H9 (cell line): Measurements from ENCODE around the gene PI16. TPM values are rescaled to one million over a fixed set of nuclear protein-coding genes. Genes with fewer than 3 reads are reported as not detected.
A peak's percentile ranks its signal among the peaks of the same experiment; 100 is the strongest.

ENCODE experiments used
- DNase-seq: peaks from one replicate; pipeline ENCODE4 v3.0.0-alpha.2; 2017
- H2AFZ ChIP-seq: one replicate; pipeline ENCODE4 v1.6.1; 2013; ENCODE audit warnings: mild to moderate bottlenecking, low read length, control low read depth, moderate library complexity
- H2AK5ac ChIP-seq: 2 replicates; pipeline ENCODE4 v1.6.1; 2013; ENCODE audit warnings: low read length, control low read depth, mixed read lengths; ENCODE audit not compliant: insufficient read length
- H2BK120ac ChIP-seq: one replicate; pipeline ENCODE4 v1.6.1; 2013; ENCODE audit warnings: low read depth, mild to moderate bottlenecking, low read length, control low read depth, inconsistent platforms; ENCODE audit not compliant: poor library complexity, severe bottlenecking
- H2BK12ac ChIP-seq: 2 replicates; pipeline ENCODE4 v1.6.1; 2013; ENCODE audit warnings: low read length, control low read depth, mixed read lengths, low read depth; ENCODE audit not compliant: insufficient read length
- H2BK15ac ChIP-seq: 2 replicates; pipeline ENCODE4 v1.6.1; 2013; ENCODE audit warnings: low read depth, low read length, control low read depth
- H2BK20ac ChIP-seq: one replicate; pipeline ENCODE4 v1.6.1; 2013; ENCODE audit warnings: low read depth, mild to moderate bottlenecking, low read length, control low read depth, inconsistent platforms; ENCODE audit not compliant: poor library complexity, severe bottlenecking
- H2BK5ac ChIP-seq: 2 replicates; pipeline ENCODE4 v1.6.1; 2013; ENCODE audit warnings: low read length, control low read depth, mixed read lengths; ENCODE audit not compliant: insufficient read length
- H3K14ac ChIP-seq: 2 replicates; pipeline ENCODE4 v1.6.1; 2013; ENCODE audit warnings: low read length, control low read depth; ENCODE audit not compliant: insufficient read depth
- H3K18ac ChIP-seq: 2 replicates; pipeline ENCODE4 v1.6.1; 2013; ENCODE audit warnings: low read depth, mild to moderate bottlenecking, mixed read lengths, low read length, control low read depth; ENCODE audit not compliant: insufficient read length
- H3K23ac ChIP-seq: 2 replicates; pipeline ENCODE4 v1.6.1; 2013; ENCODE audit warnings: low read length, control low read depth, mixed read lengths, low read depth; ENCODE audit not compliant: insufficient read length
- H3K23me2 ChIP-seq: 2 replicates; pipeline ENCODE4 v1.6.1; 2013; ENCODE audit warnings: low read depth, mild to moderate bottlenecking, mixed read lengths, low read length, control low read depth; ENCODE audit not compliant: insufficient read length, poor library complexity, severe bottlenecking
- H3K27ac ChIP-seq: 2 replicates; pipeline ENCODE4 v1.5.1; 2013; ENCODE audit warnings: low read length, control low read depth, mixed read lengths, low read depth; ENCODE audit not compliant: insufficient read length
- H3K27me3 ChIP-seq: 2 replicates; pipeline ENCODE4 v1.6.1; 2013; ENCODE audit warnings: low read length, control low read depth, inconsistent platforms; ENCODE audit not compliant: insufficient read depth
- H3K4ac ChIP-seq: 2 replicates; pipeline ENCODE4 v1.6.1; 2013; ENCODE audit warnings: low read depth, mild to moderate bottlenecking, control low read depth, inconsistent platforms, low read length, moderate library complexity
- H3K4me1 ChIP-seq: 2 replicates; pipeline ENCODE4 v1.6.1; 2013; ENCODE audit warnings: low read length, control low read depth, inconsistent platforms; ENCODE audit not compliant: insufficient read depth
- H3K4me2 ChIP-seq: 2 replicates; pipeline ENCODE4 v1.6.1; 2013; ENCODE audit warnings: low read length, control low read depth, mixed read lengths; ENCODE audit not compliant: insufficient read length, insufficient read depth
- H3K56ac ChIP-seq: 2 replicates; pipeline ENCODE4 v1.6.1; 2013; ENCODE audit warnings: low read depth, mild to moderate bottlenecking, mixed read lengths, low read length, control low read depth; ENCODE audit not compliant: insufficient read length
- H3K79me1 ChIP-seq: 2 replicates; pipeline ENCODE4 v1.6.1; 2013; ENCODE audit warnings: low read depth, mild to moderate bottlenecking, moderate library complexity, low read length, control low read depth, inconsistent platforms; ENCODE audit not compliant: insufficient read depth, poor library complexity, severe bottlenecking
- H3K79me2 ChIP-seq: 2 replicates; pipeline ENCODE4 v1.6.1; 2013; ENCODE audit warnings: low read length, control low read depth, inconsistent platforms; ENCODE audit not compliant: insufficient read depth
- H3K9ac ChIP-seq: 2 replicates; pipeline ENCODE4 v1.6.1; 2013; ENCODE audit warnings: low read length, control low read depth, mixed read lengths; ENCODE audit not compliant: insufficient read length; ENCODE audit errors: extremely low read depth
- H3K9me3 ChIP-seq: one replicate; pipeline ENCODE4 v1.6.1; 2013; ENCODE audit warnings: low read depth, low read length, inconsistent platforms; ENCODE audit not compliant: control insufficient read depth
- H3T11ph ChIP-seq: one replicate; pipeline ENCODE4 v1.6.1; 2013; ENCODE audit warnings: mild to moderate bottlenecking, low read length, control low read depth, inconsistent platforms
- H4K20me1 ChIP-seq: one replicate; pipeline ENCODE4 v1.6.1; 2013; ENCODE audit not compliant: control insufficient read depth, insufficient read length, insufficient read depth
- H4K5ac ChIP-seq: 2 replicates; pipeline ENCODE4 v1.6.1; 2013; ENCODE audit warnings: low read depth, mild to moderate bottlenecking, mixed read lengths, low read length, control low read depth; ENCODE audit not compliant: insufficient read length
- H4K8ac ChIP-seq: replicated peaks from 2 replicates; pipeline ENCODE4 v1.6.1; 2013; ENCODE audit warnings: low read length, control low read depth, mixed read lengths, low read depth; ENCODE audit not compliant: insufficient read length
- H4K91ac ChIP-seq: 2 replicates; pipeline ENCODE4 v1.6.1; 2013; ENCODE audit warnings: low read depth, mild to moderate bottlenecking, moderate library complexity, mixed read lengths, low read length, control low read depth; ENCODE audit not compliant: insufficient read length
- H3K27ac Mint-ChIP-seq, 3 experiments: 2 replicates in 2 of 3; 3 replicates in 1 of 3; pipeline ENCODE4 v1.8.0; 2020 to 2021; ENCODE audit warnings: mixed read lengths in 3 of 3, mild to moderate bottlenecking in 1 of 3, moderate library complexity in 1 of 3
- H3K27me3 Mint-ChIP-seq: 2 replicates; pipeline ENCODE4 v1.8.0; 2021; ENCODE audit warnings: low read depth, mild to moderate bottlenecking, moderate library complexity, mixed read lengths
- H3K36me3 Mint-ChIP-seq, 3 experiments: 2 replicates in 2 of 3; 3 replicates in 1 of 3; pipeline ENCODE4 v1.8.0; 2020 to 2021; ENCODE audit warnings: low read depth in 3 of 3, mixed read lengths in 3 of 3; ENCODE audit not compliant: insufficient read depth in 1 of 3
- H3K4me1 Mint-ChIP-seq, 2 experiments: 2 replicates each; pipeline ENCODE4 v1.8.0; 2020; ENCODE audit warnings: mixed read lengths in 2 of 2
- H3K4me3 Mint-ChIP-seq, 2 experiments: 2 replicates in 1 of 2; 3 replicates in 1 of 2; pipeline ENCODE4 v1.8.0; 2020 to 2021; ENCODE audit warnings: mild to moderate bottlenecking in 2 of 2, mixed read lengths in 2 of 2, moderate library complexity in 1 of 2
- H3K9me3 Mint-ChIP-seq, 2 experiments: 2 replicates in 1 of 2; 3 replicates in 1 of 2; pipeline ENCODE4 v1.8.0; 2020; ENCODE audit warnings: mild to moderate bottlenecking in 2 of 2, mixed read lengths in 2 of 2, moderate library complexity in 1 of 2
- WGBS: extraction: QIAGEN DNeasy Blood & Tissue Kit; methylation state at CpG from one replicate; pipeline ENCODE4 v1.1.7; 2013; ENCODE audit warnings: missing lambda C conversion rate, low lambda C conversion rate, mixed read lengths; ENCODE audit not compliant: insufficient read length; ENCODE audit errors: extremely low coverage; 5-methylcytosine and 5-hydroxymethylcytosine counted together
- total RNA-seq: library from RNA; stranded (reverse); gene quantifications from 2 replicates; pipeline ENCODE4 v1.2.1, GENCODE V29; 2021
- TF ChIP-seq, protein P1 (sequence below): fragments of 200-600 bp; sonication (generic); conservative IDR thresholded peaks from 3 replicates; pipeline ENCODE4 v1.8.0; 2021; ENCODE audit warnings: antibody characterized with exemption, mild to moderate bottlenecking

Gene PI16
- total RNA-seq, 1 experiment from 2014 or later, result not detected

DNA sequence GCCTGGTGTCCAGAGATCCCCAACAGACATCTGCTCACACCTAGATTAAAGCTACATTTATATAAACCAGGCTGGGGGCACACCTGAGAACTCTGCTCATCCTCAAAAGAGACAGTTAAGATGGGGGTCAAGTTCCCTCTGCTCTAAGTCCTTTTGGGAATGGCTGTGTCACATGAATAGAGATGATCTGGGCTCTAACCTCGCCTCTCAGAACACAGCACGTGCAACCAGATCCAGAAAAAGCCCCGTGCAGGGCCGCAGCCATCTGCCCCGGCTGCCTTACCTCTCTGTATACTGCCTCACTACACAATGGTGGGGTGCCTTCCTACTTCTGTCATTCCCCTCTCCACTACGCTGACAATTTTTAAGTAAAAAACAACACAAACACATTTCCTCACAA is 25.6 kb downstream of the PI16 start:
- Histone ChIP-seq H3K4me1 (peaks cover 14% of the 10 kb centered on the region; the same call in 1 of the 2 replicates), H2BK20ac (no peak overlapping the region), H4K20me1 (no peaks in the 10 kb centered on the region), H4K91ac (no peak overlapping the region), H4K8ac (no peak overlapping the region), H3K23ac (no peak overlapping the region), H2BK15ac (no peak overlapping the region), H3K4me2 (no peak overlapping the region), H2AK5ac (no peak overlapping the region), H3K23me2 (peaks cover 7% of the 10 kb centered on the region), H2BK120ac (no peak overlapping the region), H2BK12ac (no peak overlapping the region), H3K9me3 (no peaks in the 10 kb centered on the region), H3K56ac (no peak overlapping the region), H4K5ac (no peak overlapping the region), H3K79me2 (peaks cover 44% of the 10 kb centered on the region; the same call in 1 of the 2 replicates), H3K9ac (no peak overlapping the region), H3K79me1 (peaks cover 3% of the 10 kb centered on the region), H3K27ac (no peak overlapping the region), H3T11ph (no peak overlapping the region), H3K27me3 (no peaks in the 10 kb centered on the region), H3K14ac (no peak overlapping the region), H2BK5ac (no peak overlapping the region), H2AFZ (no peak overlapping the region), H3K18ac (no peak overlapping the region), H3K4ac (no peak overlapping the region)
- H3K27ac Mint-ChIP-seq, result peak overlapping the region in 1 of 3 experiments; percentile 30; a peak in 2 of 7 replicates
- DNase-seq, result no peak
- H3K27me3 Mint-ChIP-seq, result no peaks in the 10 kb centered on the region
- H3K4me3 Mint-ChIP-seq, result 0 out of 5 replicates have a peak overlapping the region, but pooled peaks of 1 of the 2 experiments have one; percentile 0
- TF ChIP-seq, protein P1, sequence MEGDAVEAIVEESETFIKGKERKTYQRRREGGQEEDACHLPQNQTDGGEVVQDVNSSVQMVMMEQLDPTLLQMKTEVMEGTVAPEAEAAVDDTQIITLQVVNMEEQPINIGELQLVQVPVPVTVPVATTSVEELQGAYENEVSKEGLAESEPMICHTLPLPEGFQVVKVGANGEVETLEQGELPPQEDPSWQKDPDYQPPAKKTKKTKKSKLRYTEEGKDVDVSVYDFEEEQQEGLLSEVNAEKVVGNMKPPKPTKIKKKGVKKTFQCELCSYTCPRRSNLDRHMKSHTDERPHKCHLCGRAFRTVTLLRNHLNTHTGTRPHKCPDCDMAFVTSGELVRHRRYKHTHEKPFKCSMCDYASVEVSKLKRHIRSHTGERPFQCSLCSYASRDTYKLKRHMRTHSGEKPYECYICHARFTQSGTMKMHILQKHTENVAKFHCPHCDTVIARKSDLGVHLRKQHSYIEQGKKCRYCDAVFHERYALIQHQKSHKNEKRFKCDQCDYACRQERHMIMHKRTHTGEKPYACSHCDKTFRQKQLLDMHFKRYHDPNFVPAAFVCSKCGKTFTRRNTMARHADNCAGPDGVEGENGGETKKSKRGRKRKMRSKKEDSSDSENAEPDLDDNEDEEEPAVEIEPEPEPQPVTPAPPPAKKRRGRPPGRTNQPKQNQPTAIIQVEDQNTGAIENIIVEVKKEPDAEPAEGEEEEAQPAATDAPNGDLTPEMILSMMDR, result no peak
- H3K9me3 Mint-ChIP-seq, result no peaks in the 10 kb centered on the region
- peaks cover 34 to 49% (median 43%) of the 10 kb centered on the region in 3 experiments; a peak in 6 of 7 replicates for H3K36me3 Mint-ChIP-seq
- peaks cover 25 to 28% of the 10 kb centered on the region in 2 experiments for H3K4me1 Mint-ChIP-seq
- WGBS, result no CpG with 5 or more reads among the region's 6 CpGs
